MCF 10A (cell line): ENCODE results near the gene RNF187. TPM values are rescaled to one million over a fixed set of nuclear protein-coding genes. Genes with fewer than 3 reads are reported as not detected.

Source experiments
- BruUV-seq: library from RNA; stranded (reverse); fragments of 400-500 nt; replicated peaks from 2 replicates; lab custom pipeline; 2021; lab: Mats Ljungman, UMichigan
- CTCF ChIA-PET: fragments of 300-600 bp; sonication (Branson Sonifier 250); formaldehyde crosslinking; extraction: SDS; loops from one replicate; lab custom pipeline; 2021; ENCODE audit warnings: antibody characterized with exemption, inconsistent platforms; lab: Yijun Ruan, JAX
- POLR2A ChIA-PET: fragments of 300-600, 350-650 bp; sonication (Branson Sonifier 250); formaldehyde crosslinking; extraction: SDS; loops from one replicate; lab custom pipeline; 2020; ENCODE audit warnings: antibody characterized with exemption, inconsistent platforms; lab: Yijun Ruan, JAX
- DNase-seq: peaks from one replicate; pipeline ENCODE4 v3.0.0-alpha.2; 2018; ENCODE audit not compliant: unreplicated experiment
- H3K27ac Mint-ChIP-seq: one replicate; pipeline ENCODE4 v1.8.0; 2022; ENCODE audit warnings: mild to moderate bottlenecking, low read depth, mixed read lengths; ENCODE audit not compliant: unreplicated experiment
- H3K27me3 Mint-ChIP-seq: one replicate; pipeline ENCODE4 v1.8.0; 2022; ENCODE audit warnings: mixed read lengths; ENCODE audit not compliant: insufficient read depth, unreplicated experiment
- H3K36me3 Mint-ChIP-seq: one replicate; pipeline ENCODE4 v1.8.0; 2022; ENCODE audit warnings: mild to moderate bottlenecking, moderate library complexity, mixed read lengths; ENCODE audit not compliant: insufficient read depth, unreplicated experiment
- H3K4me1 Mint-ChIP-seq: one replicate; pipeline ENCODE4 v1.8.0; 2022; ENCODE audit warnings: mixed read lengths; ENCODE audit not compliant: insufficient read depth, unreplicated experiment
- H3K4me3 Mint-ChIP-seq: one replicate; pipeline ENCODE4 v1.8.0; 2022; ENCODE audit warnings: mild to moderate bottlenecking, moderate library complexity, mixed read lengths; ENCODE audit not compliant: unreplicated experiment
- H3K9me3 Mint-ChIP-seq: one replicate; pipeline ENCODE4 v1.8.0; 2022; ENCODE audit warnings: mixed read lengths; ENCODE audit not compliant: unreplicated experiment
- CTCF ChIP-seq: fragments of 200-600 bp; IDR thresholded peaks from one replicate; pipeline ENCODE4 v1.8.0; 2022; ENCODE audit warnings: antibody characterized with exemption, mild to moderate bottlenecking; ENCODE audit not compliant: unreplicated experiment
- intact Hi-C: fragments of 100-400 bp; cut with micrococcal nuclease; formaldehyde crosslinking; loops from 2 replicates; pipeline ENCODE4 v1.14.1; 2022
- total RNA-seq: library from RNA; stranded (reverse); gene quantifications from 2 replicates; pipeline ENCODE4 v1.2.3, GENCODE V29; 2022

The RNF187 gene
- total RNA-seq, 1 experiment from 2014 or later, result 167 TPM

GRCh38 chr1:228490120-228491078, 3.2 kb downstream of the RNF187 start:
- POLR2A ChIA-PET, result interaction anchor here (0.5 to 7.5 kb wide), 5 partner anchors 9 to 1551 kb away, joined by 3 to 182 read pairs (median 3); a partner anchor contains a TSS
- Mint-ChIP-seq H3K4me3 (peak overlapping the region; percentile 42), H3K9me3 (no peaks in the 10 kb centered on the region), H3K27me3 (no peaks in the 10 kb centered on the region), H3K4me1 (peaks cover 42% of the 10 kb centered on the region), H3K27ac (peak overlapping the region; percentile 100), H3K36me3 (peaks cover 69% of the 10 kb centered on the region)
- no peak for DNase-seq
- BruUV-seq, result TSS peak; percentile 41
- TF ChIP-seq CTCF, result no peak
- CTCF ChIA-PET, result interaction anchor here (0.6 to 3.2 kb wide), 4 partner anchors 11 to 320 kb away, joined by 3 to 31 read pairs (median 3); no protein-coding TSS in a partner anchor
- intact Hi-C loops, result no loop called here

- H3K27me3 Mint-ChIP-seq, result no peaks in the 10 kb centered on the region
- intact Hi-C loops, result no loop called here
- CTCF ChIA-PET, result no interaction called here
- H3K4me3 Mint-ChIP-seq, result no peak overlapping the region
- BruUV-seq, result no TSS peak
- POLR2A ChIA-PET, result no interaction called here
- no peaks in the 10 kb centered on the region for H3K9me3 Mint-ChIP-seq
- no peak overlapping the region for H3K27ac Mint-ChIP-seq
- H3K36me3 Mint-ChIP-seq, result peaks cover 95% of the 10 kb centered on the region
- DNase-seq, result no peak
- no peak for TF ChIP-seq CTCF
- H3K4me1 Mint-ChIP-seq, result peaks cover 40% of the 10 kb centered on the region
Observed at GRCh38 chr1:228493141-228494043, 6.2 kb downstream of the RNF187 start.

- Mint-ChIP-seq H3K9me3 (no peaks in the 10 kb centered on the region), H3K27ac (no peak overlapping the region), H3K36me3 (peaks cover 89% of the 10 kb centered on the region), H3K27me3 (no peaks in the 10 kb centered on the region), H3K4me1 (peaks cover 34% of the 10 kb centered on the region), H3K4me3 (no peak overlapping the region)
- POLR2A ChIA-PET, result interaction anchor here (0.6 kb wide), 1 partner anchor 19 kb away, joined by 4 read pairs; no protein-coding TSS in a partner anchor
- DNase-seq, result no peak
- no TSS peak for BruUV-seq
- TF ChIP-seq CTCF, result no peak
- intact Hi-C loops, result no loop called here
- CTCF ChIA-PET, result interaction anchor here (0.6 to 1.1 kb wide), 3 partner anchors 19 to 870 kb away, joined by 3 to 4 read pairs (median 4); no protein-coding TSS in a partner anchor
Observed at GRCh38 chr1:228494044-228494353, 6.8 kb downstream of the RNF187 start.
